Measurements from ENCODE around the gene CFDP1.

Gene CFDP1

GRCh38 chr16:75342308-75342811, 90.9 kb downstream of the CFDP1 start:
- H3K4me2 ChIP-seq (ENCODE audit: low read depth, low read length), result no peak overlapping the region

GRCh38 chr16:75341564-75342307, 91.6 kb downstream of the CFDP1 start:
- H2AFZ ChIP-seq (ENCODE audit: low read length), result no peak overlapping the region
- no peaks in the 10 kb centered on the region for H3K27me3 ChIP-seq (replicated peaks; ENCODE audit: insufficient read depth, low read length)
- H3K36me3 ChIP-seq (replicated peaks; ENCODE audit: insufficient read depth, low read length), result no peaks in the 10 kb centered on the region
- no peaks in the 10 kb centered on the region for H3K79me2 ChIP-seq (ENCODE audit: low read length)
- no peaks in the 10 kb centered on the region for H3K9me3 ChIP-seq (replicated peaks; ENCODE audit: insufficient read depth, low read length)
- H3K9ac ChIP-seq (ENCODE audit: low read length), result no peak overlapping the region
- no peak overlapping the region for H3K4me3 ChIP-seq (ENCODE audit: low read length)
- no peaks in the 10 kb centered on the region for H3F3A ChIP-seq (ENCODE audit: insufficient read depth, low read length)
- H3K9me2 ChIP-seq (replicated peaks; ENCODE audit: insufficient read depth, low read length), result no peaks in the 10 kb centered on the region
- no peaks in the 10 kb centered on the region for H4K20me1 ChIP-seq (ENCODE audit: insufficient read depth, low read length)
- TF ChIP-seq CTCF (IDR thresholded peaks at IDR 0.05; ENCODE audit: low read length) (no peak), EZH2phosphoT487 (IDR thresholded peaks at IDR 0.05; ENCODE audit: low read length) (no peak), EZH2 (optimal IDR thresholded peaks at IDR 0.05; ENCODE audit: low read depth, low read length) (no peak)
- H3K4me1 ChIP-seq (ENCODE audit: low read length), result no peaks in the 10 kb centered on the region
- no peak overlapping the region for H3K27ac ChIP-seq (ENCODE audit: low read length)
- no peak overlapping the region for H3K4me2 ChIP-seq (ENCODE audit: low read depth, low read length)
- DNase-seq, result no peak

More at GRCh38 chr16:75342308-75342811, 90.9 kb downstream of the CFDP1 start:
- H2AFZ ChIP-seq (ENCODE audit: low read length), result no peak overlapping the region
- no peaks in the 10 kb centered on the region for H3K9me3 ChIP-seq (replicated peaks; ENCODE audit: insufficient read depth, low read length)
- H3K4me3 ChIP-seq (ENCODE audit: low read length), result no peak overlapping the region
- H3K9me2 ChIP-seq (replicated peaks; ENCODE audit: insufficient read depth, low read length), result no peaks in the 10 kb centered on the region
- H3K27ac ChIP-seq (ENCODE audit: low read length), result no peak overlapping the region
- no peaks in the 10 kb centered on the region for H3F3A ChIP-seq (ENCODE audit: insufficient read depth, low read length)
- no peak for TF ChIP-seq EZH2phosphoT487 (IDR thresholded peaks at IDR 0.05; ENCODE audit: low read length)
- TF ChIP-seq CTCF (IDR thresholded peaks at IDR 0.05; ENCODE audit: low read length), result no peak
- no peaks in the 10 kb centered on the region for H4K20me1 ChIP-seq (ENCODE audit: insufficient read depth, low read length)
- no peak overlapping the region for H3K9ac ChIP-seq (ENCODE audit: low read length)
- no peaks in the 10 kb centered on the region for H3K4me1 ChIP-seq (ENCODE audit: low read length)
- H3K79me2 ChIP-seq (ENCODE audit: low read length), result no peaks in the 10 kb centered on the region
- H3K27me3 ChIP-seq (replicated peaks; ENCODE audit: insufficient read depth, low read length), result no peaks in the 10 kb centered on the region
- no peak for DNase-seq
- no peaks in the 10 kb centered on the region for H3K36me3 ChIP-seq (replicated peaks; ENCODE audit: insufficient read depth, low read length)

DNA sequence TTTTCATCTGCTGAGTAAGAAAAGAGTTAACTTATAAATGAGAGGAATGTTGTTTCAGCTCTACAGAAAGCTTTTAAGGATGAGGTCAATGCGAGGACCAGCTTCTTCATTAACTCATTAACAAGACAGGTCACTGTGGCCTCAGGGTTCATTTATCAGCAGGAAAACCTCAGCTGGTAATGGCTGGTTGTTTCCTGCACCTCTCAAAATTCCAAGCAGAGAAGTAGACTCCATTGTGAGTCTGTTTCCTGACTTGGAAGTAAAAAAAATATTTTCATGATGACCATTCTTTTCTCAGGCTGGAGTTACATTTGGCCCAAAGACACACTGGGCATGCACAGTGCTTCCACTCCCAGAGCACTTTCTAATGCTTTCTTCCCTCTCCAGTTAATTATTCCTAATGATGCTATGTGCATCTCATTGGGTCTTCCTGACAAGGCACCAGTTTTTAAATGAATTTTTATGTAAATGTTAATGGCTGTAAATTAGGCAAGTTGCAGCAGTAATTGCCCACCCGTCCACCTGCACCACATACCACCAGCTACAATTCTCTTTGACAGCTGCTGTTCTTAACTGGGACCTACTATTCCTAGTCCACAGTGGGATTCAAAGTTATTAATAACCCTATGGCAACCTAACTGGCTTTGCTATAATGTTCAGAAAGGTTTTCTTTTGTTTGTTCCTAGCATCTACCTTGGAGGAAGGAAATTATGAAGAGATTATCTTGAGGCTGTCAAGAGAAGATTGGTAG, 92.4 kb downstream of the CFDP1 start:
- H3F3A ChIP-seq (ENCODE audit: insufficient read depth, low read length), result no peaks in the 10 kb centered on the region
- no peaks in the 10 kb centered on the region for H3K79me2 ChIP-seq (ENCODE audit: low read length)
- no peak for DNase-seq
- no peak overlapping the region for H3K4me2 ChIP-seq (ENCODE audit: low read depth, low read length)
- no peak overlapping the region for H3K4me3 ChIP-seq (ENCODE audit: low read length)
- no peak overlapping the region for H3K9ac ChIP-seq (ENCODE audit: low read length)
- no peak overlapping the region for H2AFZ ChIP-seq (ENCODE audit: low read length)
- H3K4me1 ChIP-seq (ENCODE audit: low read length), result no peaks in the 10 kb centered on the region
- H3K9me3 ChIP-seq (replicated peaks; ENCODE audit: insufficient read depth, low read length), result no peaks in the 10 kb centered on the region
- no peaks in the 10 kb centered on the region for H3K27me3 ChIP-seq (replicated peaks; ENCODE audit: insufficient read depth, low read length)
- TF ChIP-seq CTCF (IDR thresholded peaks at IDR 0.05; ENCODE audit: low read length) (no peak), EZH2phosphoT487 (IDR thresholded peaks at IDR 0.05; ENCODE audit: low read length) (no peak), EZH2 (optimal IDR thresholded peaks at IDR 0.05; ENCODE audit: low read depth, low read length) (no peak)
- H3K27ac ChIP-seq (ENCODE audit: low read length), result no peak overlapping the region
- H3K36me3 ChIP-seq (replicated peaks; ENCODE audit: insufficient read depth, low read length), result no peaks in the 10 kb centered on the region
- no peaks in the 10 kb centered on the region for H3K9me2 ChIP-seq (replicated peaks; ENCODE audit: insufficient read depth, low read length)
- H4K20me1 ChIP-seq (ENCODE audit: insufficient read depth, low read length), result no peaks in the 10 kb centered on the region

Measured in MM.1S (cell line).